ENCODE data around the gene CFAP157.

CFAP157 gene

GRCh38 chr9:127706836-127707241, at the start of gene CFAP157:
CFAP157 (plus strand) TSS chr9:127706988; CDS start chr9:127707032, 44 bp downstream.
- no peak for DNase-seq

- no peak for DNase-seq
These were observed 48.4 kb upstream of the CFAP157 start for GRCh38 chr9:127658428-127658827.

DNA sequence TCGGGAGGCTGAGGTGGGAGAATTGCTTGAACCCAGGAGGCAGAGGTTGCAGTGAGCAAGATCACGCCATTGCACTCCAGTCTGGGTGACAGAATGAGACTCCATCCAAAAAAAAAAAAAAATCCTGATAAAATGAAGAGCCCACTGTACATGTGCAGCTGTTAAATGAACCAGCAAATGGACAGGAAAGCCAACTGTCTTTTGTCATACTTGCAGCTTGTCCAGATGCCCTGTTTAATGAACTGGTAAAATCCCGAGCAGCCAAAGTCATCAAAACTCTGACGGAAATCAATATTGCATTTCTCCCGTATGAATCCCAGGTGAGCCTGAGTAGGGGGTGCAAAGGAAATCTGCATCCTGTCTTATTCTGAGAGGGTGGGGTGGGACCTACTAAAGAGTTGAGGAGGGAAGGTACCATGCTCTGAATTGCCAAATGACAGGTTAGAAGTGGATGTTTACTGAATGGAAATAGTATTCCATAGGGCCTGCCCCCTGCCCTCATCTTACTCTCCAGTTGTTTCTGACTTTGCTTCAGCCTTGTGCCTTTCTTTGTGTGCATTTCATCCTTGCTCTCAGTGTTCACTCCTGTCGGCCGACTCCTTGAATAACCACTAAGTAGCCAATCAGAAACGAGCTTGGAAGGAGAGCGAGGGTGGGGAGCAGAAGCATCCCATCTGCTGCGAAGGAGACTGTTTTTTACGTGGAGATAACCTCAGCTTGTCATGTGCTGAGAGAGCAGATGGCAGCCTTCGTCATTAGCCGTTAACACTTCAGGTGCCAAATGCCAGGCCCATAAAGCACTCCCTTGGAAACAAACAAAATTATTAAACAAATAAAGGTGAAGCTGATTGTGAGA, 45.7 kb upstream of the CFAP157 start:
- DNase-seq = no peak

DNA sequence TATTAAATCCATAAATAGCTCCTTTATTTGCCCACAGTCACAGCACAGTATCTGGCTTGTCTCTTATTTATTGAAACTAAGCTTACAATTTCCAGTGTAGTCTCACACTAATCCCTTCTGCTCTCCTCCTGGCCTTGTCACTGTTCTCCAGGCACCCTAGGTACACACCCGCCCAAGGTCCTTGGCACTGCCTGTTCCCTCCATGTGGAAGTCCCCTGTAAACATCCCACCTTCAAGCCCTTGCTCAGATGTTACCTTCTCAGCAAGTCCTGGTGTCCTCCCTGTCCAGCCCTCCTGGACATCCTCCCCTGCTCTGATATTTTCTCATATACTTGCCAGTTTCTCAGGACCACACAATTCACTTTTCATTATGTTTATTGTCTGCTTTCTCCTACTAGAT, 44.2 kb upstream of the CFAP157 start:
- no peak for DNase-seq

- no peak for DNase-seq
These were observed 42.5 kb upstream of the CFAP157 start for GRCh38 chr9:127664324-127664677.

- no peak for DNase-seq
These were observed 41.9 kb upstream of the CFAP157 start for GRCh38 chr9:127664678-127665507.

GRCh38 chr9:127667127-127667844, 39.5 kb upstream of the CFAP157 start:
- DNase-seq = no peak

DNA sequence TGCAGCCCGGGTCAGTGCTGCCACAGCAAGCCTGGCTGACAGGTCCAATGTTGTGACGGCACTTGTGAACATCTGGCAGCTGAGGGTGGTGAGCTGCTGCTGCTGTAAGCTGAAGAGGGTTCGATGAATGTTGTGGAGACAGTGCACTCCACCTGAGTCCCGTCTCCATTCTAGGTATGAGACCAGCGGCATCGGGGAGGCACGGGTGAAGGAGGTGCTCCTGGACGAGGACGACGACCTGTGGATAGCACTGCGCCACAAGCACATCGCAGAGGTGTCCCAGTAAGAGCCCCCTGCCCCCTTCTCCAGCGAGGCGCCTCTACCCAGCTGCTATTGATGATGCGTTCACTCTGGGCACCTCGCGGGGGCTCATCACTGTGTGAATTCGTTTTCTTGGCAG, 38.9 kb upstream of the CFAP157 start:
- DNase-seq = no peak

GRCh38 chr9:127673234-127673633, 33.6 kb upstream of the CFAP157 start:
- DNase-seq = no peak

GRCh38 chr9:127676638-127677037, 30.1 kb upstream of the CFAP157 start:
- DNase-seq = no peak

DNA sequence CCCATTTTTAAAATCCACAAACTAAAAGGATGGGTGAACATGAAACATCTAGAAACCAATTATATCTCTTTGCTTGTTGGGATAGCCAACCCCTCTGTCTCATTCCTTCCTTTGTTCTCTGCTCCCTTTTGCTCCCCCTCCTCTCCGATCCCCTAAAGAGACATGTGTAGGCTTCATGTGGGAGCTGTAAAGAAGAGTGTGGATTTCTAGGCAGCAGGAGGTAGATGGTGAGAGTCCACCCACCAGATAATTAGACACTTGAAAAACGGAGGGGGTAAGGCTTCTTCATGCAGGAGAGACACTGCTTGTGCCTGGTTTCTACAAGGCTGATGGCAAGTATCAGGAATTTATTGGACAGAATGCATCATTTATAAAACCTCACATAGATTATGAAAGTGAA, 27.3 kb upstream of the CFAP157 start:
- DNase-seq = no peak

GRCh38 chr9:127680226-127680625, 26.6 kb upstream of the CFAP157 start:
- DNase-seq = no peak

- DNase-seq = no peak
These were observed 25.9 kb upstream of the CFAP157 start for GRCh38 chr9:127680846-127681245.

GRCh38 chr9:127682351-127683136, 24.2 kb upstream of the CFAP157 start:
- no peak for DNase-seq

- DNase-seq = no peak
These were observed 23.1 kb upstream of the CFAP157 start for GRCh38 chr9:127683723-127684122.

- DNase-seq = no peak
These were observed 22.2 kb upstream of the CFAP157 start for GRCh38 chr9:127684576-127684975.

DNA sequence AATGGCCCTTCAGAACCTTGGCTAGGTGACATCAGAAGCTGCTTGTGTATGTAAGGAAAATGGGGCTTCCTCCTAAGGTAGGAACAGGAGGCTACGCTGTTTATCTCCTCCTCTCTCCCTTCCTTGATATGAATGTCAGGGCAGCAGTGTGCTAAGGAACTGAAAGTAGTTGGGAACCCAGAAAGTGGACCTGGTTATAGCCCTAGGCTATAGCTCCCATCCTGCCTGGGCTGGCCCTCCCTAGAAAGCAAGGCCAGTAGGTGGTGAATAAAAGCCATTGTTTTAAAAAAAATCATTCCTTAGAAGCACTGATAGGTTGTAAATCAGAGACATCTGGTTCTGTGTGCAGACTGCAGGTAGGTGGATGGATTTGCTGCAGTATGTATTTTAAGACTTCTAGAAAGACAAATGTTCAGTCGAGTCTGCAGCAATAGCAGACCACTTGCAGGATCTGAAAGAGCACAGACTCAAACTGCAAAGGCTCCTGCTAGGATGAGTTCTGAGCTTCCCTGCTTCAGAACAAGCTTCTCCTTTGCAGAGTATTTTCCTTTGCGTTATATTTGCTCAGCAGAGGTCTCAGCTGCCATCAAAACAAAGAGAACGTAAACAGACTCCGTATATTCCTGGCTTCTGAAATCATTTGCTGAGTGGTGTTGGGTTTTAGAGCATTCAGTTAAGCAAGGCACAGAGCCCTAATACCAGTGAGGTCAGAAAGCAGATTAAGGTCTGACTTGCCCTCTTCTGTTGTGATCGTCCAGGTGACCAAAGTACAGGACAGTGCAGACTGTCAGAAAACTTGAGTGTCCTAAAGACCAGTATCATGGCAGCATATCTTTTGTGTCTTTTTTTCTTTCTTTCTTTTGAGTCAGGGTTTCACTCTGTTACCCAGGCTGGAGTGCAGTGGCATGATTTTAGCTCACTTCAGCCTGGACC, 20.1 kb upstream of the CFAP157 start:
- DNase-seq = no peak

- no peak for DNase-seq
These were observed 17.3 kb upstream of the CFAP157 start for GRCh38 chr9:127689329-127690000.

DNA sequence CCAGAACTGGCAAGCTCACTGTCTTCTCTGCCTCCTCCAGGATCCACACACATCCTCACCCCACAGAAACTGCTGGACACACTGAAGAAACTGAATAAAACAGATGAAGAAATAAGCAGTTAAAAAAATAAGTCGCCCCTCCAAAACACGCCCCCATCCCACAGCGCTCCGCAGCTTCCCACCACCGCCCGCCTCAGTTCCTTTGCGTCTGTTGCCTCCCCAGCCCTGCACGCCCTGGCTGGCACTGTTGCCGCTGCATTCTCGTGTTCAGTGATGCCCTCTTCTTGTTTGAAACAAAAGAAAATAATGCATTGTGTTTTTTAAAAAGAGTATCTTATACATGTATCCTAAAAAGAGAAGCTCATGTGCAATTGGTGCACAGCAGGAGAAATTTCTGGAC, 16.1 kb upstream of the CFAP157 start:
- no peak for DNase-seq

DNA sequence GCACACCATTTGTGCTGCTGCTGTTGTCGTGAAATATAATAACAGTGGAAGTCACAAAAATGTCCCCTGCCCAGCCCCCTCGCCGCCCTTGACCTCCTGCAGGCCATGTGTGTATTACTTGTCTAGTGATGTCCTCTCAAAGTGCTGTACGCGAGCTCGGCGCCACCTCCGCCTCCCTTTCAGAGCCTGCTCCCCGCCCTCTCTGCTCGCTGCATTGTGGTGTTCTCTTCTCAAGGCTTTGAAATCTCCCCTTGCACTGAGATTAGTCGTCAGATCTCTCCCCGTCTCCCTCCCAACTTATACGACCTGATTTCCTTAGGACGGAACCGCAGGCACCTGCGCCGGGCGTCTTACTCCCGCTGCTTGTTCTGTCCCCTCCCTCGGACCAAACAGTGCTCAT, 14.7 kb upstream of the CFAP157 start:
- no peak for DNase-seq

DNA sequence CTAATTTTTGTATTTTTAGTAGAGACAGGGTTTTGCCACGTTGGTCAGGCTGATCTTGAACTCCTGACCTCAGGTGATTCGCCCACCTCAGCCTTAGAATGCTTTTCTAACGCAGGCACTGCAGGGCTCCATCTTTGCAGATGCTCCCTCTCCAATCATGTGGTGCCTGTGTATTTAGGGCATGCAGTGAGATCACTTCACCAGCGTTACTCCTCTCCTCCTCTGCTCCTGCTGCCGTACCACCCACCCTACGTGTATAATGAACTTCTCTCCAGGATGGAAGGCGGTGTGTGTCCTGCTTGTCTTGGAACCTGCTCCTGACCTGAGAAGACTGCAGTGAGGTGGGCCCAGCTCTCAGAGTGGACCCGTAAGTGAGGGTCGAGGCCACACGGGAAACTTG, 13.6 kb upstream of the CFAP157 start:
- no peak for DNase-seq

Data from SIG-M5 (cell line).